Epithelial cell of proximal tubule (primary cell): ENCODE data around the gene MAML2. TPM values are rescaled to one million over a fixed set of nuclear protein-coding genes. Genes with fewer than 3 reads are reported as not detected.

Experiments
- DNase-seq: peaks from one replicate; pipeline ENCODE4 v3.0.0-alpha.2; 2011; ENCODE audit warnings: low read depth
- H3K4me3 ChIP-seq: 2 replicates; pipeline ENCODE4 v1.5.1; 2011; ENCODE audit warnings: low read depth, mild to moderate bottlenecking, low read length
- CTCF ChIP-seq: conservative IDR thresholded peaks from 2 replicates; pipeline ENCODE4 v1.5.1; 2012; ENCODE audit warnings: low read depth, mild to moderate bottlenecking, low read length
- total RNA-seq: library from RNA; depleted of rRNA; stranded (reverse); fragments of >200 nt; gene quantifications from 2 replicates; pipeline ENCODE4 v1.2.3, GENCODE V29; 2015

MAML2 gene
- total RNA-seq, 1 donor from 2014 or later = 5.1 TPM

- TF ChIP-seq CTCF = no peak
- no peak overlapping the region for H3K4me3 ChIP-seq
- no peak for DNase-seq
These were observed 24.1 kb downstream of the MAML2 start for GRCh38 chr11:96318850-96319249.

- DNase-seq = no peak
- H3K4me3 ChIP-seq = no peak overlapping the region
- TF ChIP-seq CTCF = no peak
These were observed 24.6 kb downstream of the MAML2 start for GRCh38 chr11:96318399-96318798.

- no peak for DNase-seq
- no peak for TF ChIP-seq CTCF
- no peak overlapping the region for H3K4me3 ChIP-seq
These were observed 25.0 kb downstream of the MAML2 start for GRCh38 chr11:96317985-96318384.

- no peak overlapping the region for H3K4me3 ChIP-seq
- DNase-seq = no peak
- TF ChIP-seq CTCF = no peak
These were observed 25.4 kb downstream of the MAML2 start for GRCh38 chr11:96317571-96317970.

GRCh38 chr11:96316869-96317268, 26.1 kb downstream of the MAML2 start:
- TF ChIP-seq CTCF = no peak
- no peak for DNase-seq
- H3K4me3 ChIP-seq = no peak overlapping the region

- no peak for DNase-seq
- TF ChIP-seq CTCF = no peak
- no peak overlapping the region for H3K4me3 ChIP-seq
These were observed 27.5 kb downstream of the MAML2 start for GRCh38 chr11:96315476-96315875.

- H3K4me3 ChIP-seq = no peak overlapping the region
- no peak for DNase-seq
- no peak for TF ChIP-seq CTCF
These were observed 28.5 kb downstream of the MAML2 start for GRCh38 chr11:96314326-96315020.
